Heart left ventricle (tissue), 16 donors: ENCODE data around the gene RAB4B. TPM values are rescaled to one million over a fixed set of nuclear protein-coding genes. Genes with fewer than 3 reads are reported as not detected.
A peak's percentile ranks its signal among the peaks of the same experiment; 100 is the strongest.
"Not testable (repeated sequence)": the region's sequence is repeated elsewhere in the genome, so short reads cannot be mapped to it uniquely, and the experiment has no call there.

ENCODE experiments used
- ATAC-seq, 4 donors: fragments of 200-7000 bp; cut with Tn5 transposase; one replicate each; pipeline ENCODE4 v1.9.1; 2020 to 2022; ENCODE audit warnings: moderate library complexity in 4 of 4, mild to moderate bottlenecking in 3 of 4, moderate number of reproducible peaks in 1 of 4
- DNase-seq, 5 donors: peaks; one replicate each; pipeline ENCODE4 v3.0.0-alpha.2; 2020
- H3K27ac ChIP-seq, 12 donors: fragments of 200-600 bp; sonication (generic) in 4 of 12; one replicate each; pipeline versions ENCODE4 v1.5.0 to v1.8.0; 2016 to 2022; ENCODE audit warnings: mild to moderate bottlenecking in 2 of 12
- H3K27me3 ChIP-seq, 9 donors: fragments of 200-600 bp; sonication (generic) in 2 of 9; one replicate each; pipeline versions ENCODE4 v1.5.1 to v1.8.0; 2016 to 2022; ENCODE audit warnings: mild to moderate bottlenecking in 3 of 9
- H3K36me3 ChIP-seq, 9 donors: fragments of 200-600 bp; sonication (generic) in 2 of 9; one replicate each; pipeline versions ENCODE4 v1.5.0 to v1.8.0; 2018 to 2022; ENCODE audit warnings: mild to moderate bottlenecking in 2 of 9
- H3K4me1 ChIP-seq, 12 donors: fragments of 200-600 bp; sonication (generic) in 4 of 12; one replicate each; pipeline versions ENCODE4 v1.5.0 to v1.8.0; 2016 to 2022; ENCODE audit warnings: mild to moderate bottlenecking in 3 of 12
- H3K4me3 ChIP-seq, 12 donors: fragments of 200-600 bp; sonication (generic) in 4 of 12; one replicate each; pipeline versions ENCODE4 v1.5.0 to v1.8.0; 2017 to 2022; ENCODE audit warnings: mild to moderate bottlenecking in 9 of 12, moderate library complexity in 4 of 12
- H3K9me3 ChIP-seq, 12 donors: fragments of 200-600 bp; sonication (generic) in 4 of 12; one replicate each; pipeline versions ENCODE4 v1.5.0 to v1.8.0; 2016 to 2022; ENCODE audit warnings: mild to moderate bottlenecking in 1 of 12
- CTCF ChIP-seq, 12 donors: fragments of 200-600 bp; sonication (generic) in 4 of 12; IDR thresholded peaks; one replicate each; pipeline versions ENCODE4 v1.5.0 to v1.8.0; 2018 to 2022; ENCODE audit warnings: antibody characterized with exemption in 12 of 12, mild to moderate bottlenecking in 5 of 12
- POLR2A ChIP-seq, 2 donors: fragments of 450-650 bp; IDR thresholded peaks; one replicate each; pipeline ENCODE4 v1.6.1; 2017; ENCODE audit warnings: antibody characterized with exemption in 2 of 2, mild to moderate bottlenecking in 2 of 2, moderate library complexity in 2 of 2
- WGBS, 4 donors: extraction: QIAGEN DNeasy Blood & Tissue Kit in 2 of 4; methylation state at CpG; one replicate each; pipeline versions ENCODE4 v1.1.5 to v1.1.7; 2013 to 2018; 5-methylcytosine and 5-hydroxymethylcytosine counted together
- intact Hi-C, 10 donors: fragments of 100-400 bp; cut with DNase I; formaldehyde crosslinking; loops; one replicate each; pipeline versions ENCODE4 v1.11.1 to v1.14.2; 2022
- polyA plus RNA-seq, 2 donors: library from polyadenylated mRNA; stranded (reverse); fragments of 200-250 nt; gene quantifications; one replicate each; pipeline ENCODE4 v1.2.3, GENCODE V29; 2013
- total RNA-seq, 9 donors: library from RNA; depleted of rRNA in 2 of 9; stranded (reverse); fragments of >200 nt in 2 of 9; fragmentation: NEBNext Ultra II Directional in 3 of 9; extraction: Animal tissue kit (Norgen Biotek cat#: 25700) in 3 of 9; gene quantifications; one replicate each; pipeline versions ENCODE4 v1.1.0 to v1.2.4, GENCODE V29; 2016 to 2023
- donor health status: ischemic (EF 13 %, LVEDD 7.1; RV severe dilation, severe dysfunction).
- donor health status: healthy with polysubstance abuse.
- donor health status: DM: no; HTN: yes; CAD: no.
- donor health status: DM: no; HTN: no; CAD: no.
- donor health status: ischemic (EF 25% LVEDD 6.9; RV normal size, moderate dysfunction).
- donor health status: ischemic (EF 25% LVEDD 5.7; RV mildly dilated, moderate dysfunction).
- donor health status: healthy.
- donor health status: DM: yes; HTN: yes; CAD: no.
- donor health status: ischemic (EF 35%, LVEDD 5.7; RV mildly dilated, moderate dysfunction).
- donor health status: nonischemic (EF 11% LVEDD 7.7; RV severe dilation, severe dysfunction).
- donor health status: DM: yes; HTN: yes; CAD: no.
- donor health status: PGD.
- donor health status: ischemic (EF 29% LVEDD 5.4; RV normal size, mild dysfunction).
- donor health status: nonischemic (EF 23%, LVEDD 6.1; RV moderate dilation, normal function).

RAB4B gene
- total and polyA plus RNA-seq, 11 donors, result 12.3 to 50.1 (median 17.2) TPM

DNA sequence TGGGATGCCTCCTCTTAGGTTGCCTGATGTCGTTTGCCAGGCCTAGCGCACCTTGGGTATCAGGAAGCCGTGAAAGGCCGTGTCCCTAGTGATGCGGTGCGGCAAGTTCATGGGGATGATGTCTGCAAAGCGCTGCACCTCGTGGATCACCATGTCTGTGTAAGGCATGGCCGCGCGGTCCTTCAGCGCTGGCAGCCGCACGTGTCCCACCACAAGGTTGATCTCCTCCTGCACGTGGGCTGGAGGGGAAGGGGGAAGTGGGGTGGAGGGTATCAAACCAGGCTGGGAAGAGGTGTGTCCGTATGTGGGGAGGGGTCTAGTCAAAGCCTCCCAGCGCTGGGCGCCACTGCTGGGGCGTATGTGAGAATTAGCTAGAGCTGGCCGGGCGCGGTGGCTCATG, 44.1 kb downstream of the RAB4B start:
- H3K27ac ChIP-seq, result peak overlapping the region in 3 of 12 donors; percentile 47 to 54 (median 48)
- no peak for DNase-seq
- H3K36me3 ChIP-seq, result peaks cover 0 to 6% (median 0%) of the 10 kb centered on the region in 9 donors
- H3K4me1 ChIP-seq, result peaks cover 0 to 42% (median 21%) of the 10 kb centered on the region in 12 donors
- no peak for ATAC-seq
- 86 to 93% (median 91%) methylated on average over 22 of the region's 22 CpGs for WGBS, 4 donors
- H3K27me3 ChIP-seq, result no peaks in the 10 kb centered on the region
- intact Hi-C loops, result loop anchor here in 3 of 10 donors (2.0 to 5.0 kb wide), 2 partner anchors 159 to 160 kb away; no protein-coding TSS in a partner anchor
- TF ChIP-seq CTCF (IDR thresholded peaks at IDR 0.05), result no peak
- TF ChIP-seq POLR2A (IDR thresholded peaks at IDR 0.05), result no peak
- H3K9me3 ChIP-seq, result no peaks in the 10 kb centered on the region
- no peak overlapping the region for H3K4me3 ChIP-seq

- 50 to 64% (median 60%) methylated on average over 9 of the region's 9 CpGs for WGBS, 4 donors
- Histone ChIP-seq H3K27ac (peak overlapping the region in 7 of 12 donors; percentile 7 to 54 (median 46)), H3K36me3 (peaks cover 0 to 13% (median 5%) of the 10 kb centered on the region in 9 donors), H3K4me1 (peaks cover 0 to 42% (median 21%) of the 10 kb centered on the region in 12 donors)
- intact Hi-C loops, result loop anchor here in 3 of 10 donors (2.0 to 5.0 kb wide), 2 partner anchors 160 to 161 kb away; no protein-coding TSS in a partner anchor
- H3K9me3 ChIP-seq, DNase-seq, H3K27me3 ChIP-seq, H3K4me3 ChIP-seq: not testable (repeated sequence)
- peak in 1 of 4 donors; percentile 27 for ATAC-seq
Measured at GRCh38 chr19:40822704-40823553, 44.9 kb downstream of the RAB4B start.

DNA sequence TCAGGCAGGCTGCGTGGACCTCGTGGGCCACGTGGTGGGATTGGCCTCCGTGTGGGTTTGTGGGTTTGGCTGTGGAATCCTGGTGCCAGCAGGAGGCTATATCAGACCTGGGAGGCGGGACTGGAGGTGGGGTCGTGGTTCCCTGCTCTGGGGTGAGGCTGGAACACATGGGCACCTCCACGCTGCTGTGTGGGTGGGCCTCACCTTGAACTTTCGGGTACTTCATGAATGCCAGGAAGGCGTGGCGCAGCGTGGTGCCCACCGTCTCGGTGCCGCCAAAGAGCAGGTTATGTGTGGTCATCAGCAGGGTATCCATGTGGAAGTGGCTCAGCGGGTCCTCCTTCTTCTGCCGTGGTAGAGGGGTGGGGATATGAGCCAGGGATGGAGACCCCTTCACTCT, 46.9 kb downstream of the RAB4B start:
- 92 to 96% (median 94%) methylated on average over 15 to 16 of the region's 16 CpGs for WGBS, 4 donors
- intact Hi-C loops, result loop anchor here in 2 of 10 donors (5.0 kb wide), 1 partner anchor 163 kb away; no protein-coding TSS in a partner anchor
- not testable (repeated sequence) for H3K4me3 ChIP-seq, H3K27ac ChIP-seq, H3K27me3 ChIP-seq, H3K9me3 ChIP-seq, DNase-seq, ATAC-seq
- H3K4me1 ChIP-seq, result peaks cover 0 to 26% (median 9%) of the 10 kb centered on the region in 12 donors
- peaks cover 0 to 16% (median 7%) of the 10 kb centered on the region in 9 donors for H3K36me3 ChIP-seq

- H3K9me3 ChIP-seq, DNase-seq, H3K27ac ChIP-seq, ATAC-seq, H3K27me3 ChIP-seq, intact Hi-C loops, H3K4me3 ChIP-seq: not testable (repeated sequence)
- peaks cover 0 to 16% (median 7%) of the 10 kb centered on the region in 9 donors for H3K36me3 ChIP-seq
- 85 to 95% (median 89%) methylated on average over 3 to 6 of the region's 6 CpGs; no CpG with 5 or more reads in 1 of the 4 donors for WGBS, 4 donors
- peaks cover 0 to 25% (median 8%) of the 10 kb centered on the region in 12 donors for H3K4me1 ChIP-seq
Measured at GRCh38 chr19:40825460-40826095, 47.5 kb downstream of the RAB4B start.

- peaks cover 0 to 16% (median 7%) of the 10 kb centered on the region in 9 donors for H3K36me3 ChIP-seq
- peak in 1 of 4 donors; percentile 10 for ATAC-seq
- H3K27ac ChIP-seq, intact Hi-C loops, H3K9me3 ChIP-seq, H3K27me3 ChIP-seq, DNase-seq, H3K4me3 ChIP-seq: not testable (repeated sequence)
- 80 to 90% (median 89%) methylated on average over 9 to 11 of the region's 14 CpGs for WGBS, 4 donors
- peaks cover 0 to 25% (median 8%) of the 10 kb centered on the region in 12 donors for H3K4me1 ChIP-seq
Measured at GRCh38 chr19:40826312-40826698, 48.3 kb downstream of the RAB4B start.

DNA sequence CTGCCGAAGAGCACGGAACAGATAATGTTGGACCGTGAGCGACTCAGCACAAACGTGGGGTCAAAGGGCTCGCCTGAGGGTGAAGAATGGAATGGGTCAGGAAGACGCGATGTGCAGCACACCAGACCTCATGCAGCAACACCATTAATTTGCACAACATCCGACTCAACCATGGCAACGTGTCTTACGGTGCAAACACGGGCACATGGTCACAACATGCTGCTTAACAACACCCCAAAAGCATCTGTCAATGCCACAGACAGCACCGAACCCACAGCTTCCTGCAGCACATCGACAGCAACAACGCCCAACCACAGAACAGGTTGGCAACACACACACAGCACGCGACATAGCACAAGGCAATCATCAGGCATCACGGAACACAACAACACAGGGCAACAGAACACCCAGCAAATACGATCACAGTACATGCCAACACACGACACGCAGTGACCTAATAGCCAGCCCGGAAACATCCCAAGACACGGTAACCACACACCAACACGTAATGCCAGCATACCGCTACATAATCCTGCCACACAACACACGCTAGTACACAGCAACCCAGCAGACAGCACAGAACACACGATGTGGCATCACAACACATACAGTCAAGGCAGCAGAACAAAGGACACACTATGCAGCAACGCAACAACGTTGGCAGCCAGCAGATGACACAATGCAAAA, 48.8 kb downstream of the RAB4B start:
- Histone ChIP-seq H3K4me1 (peaks cover 0 to 25% (median 8%) of the 10 kb centered on the region in 12 donors), H3K36me3 (peaks cover 0 to 16% (median 7%) of the 10 kb centered on the region in 9 donors)
- H3K9me3 ChIP-seq, DNase-seq, H3K4me3 ChIP-seq, intact Hi-C loops, ATAC-seq, H3K27ac ChIP-seq, H3K27me3 ChIP-seq: not testable (repeated sequence)
- 83 to 94% (median 86%) methylated on average over 29 of the region's 29 CpGs for WGBS, 4 donors
